H9 (cell line): Measurements from ENCODE around the gene CHORDC1. TPM values are rescaled to one million over a fixed set of nuclear protein-coding genes. Genes with fewer than 3 reads are reported as not detected.

Experiments
- DNase-seq: peaks from one replicate; pipeline ENCODE4 v3.0.0-alpha.2; 2017
- H2AFZ ChIP-seq: one replicate; pipeline ENCODE4 v1.6.1; 2013; ENCODE audit warnings: mild to moderate bottlenecking, low read length, control low read depth, moderate library complexity
- H2AK5ac ChIP-seq: 2 replicates; pipeline ENCODE4 v1.6.1; 2013; ENCODE audit warnings: low read length, control low read depth, mixed read lengths; ENCODE audit not compliant: insufficient read length
- H2BK120ac ChIP-seq: one replicate; pipeline ENCODE4 v1.6.1; 2013; ENCODE audit warnings: low read depth, mild to moderate bottlenecking, low read length, control low read depth, inconsistent platforms; ENCODE audit not compliant: poor library complexity, severe bottlenecking
- H2BK12ac ChIP-seq: 2 replicates; pipeline ENCODE4 v1.6.1; 2013; ENCODE audit warnings: low read length, control low read depth, mixed read lengths, low read depth; ENCODE audit not compliant: insufficient read length
- H2BK15ac ChIP-seq: 2 replicates; pipeline ENCODE4 v1.6.1; 2013; ENCODE audit warnings: low read depth, low read length, control low read depth
- H2BK20ac ChIP-seq: one replicate; pipeline ENCODE4 v1.6.1; 2013; ENCODE audit warnings: low read depth, mild to moderate bottlenecking, low read length, control low read depth, inconsistent platforms; ENCODE audit not compliant: poor library complexity, severe bottlenecking
- H2BK5ac ChIP-seq: 2 replicates; pipeline ENCODE4 v1.6.1; 2013; ENCODE audit warnings: low read length, control low read depth, mixed read lengths; ENCODE audit not compliant: insufficient read length
- H3K14ac ChIP-seq: 2 replicates; pipeline ENCODE4 v1.6.1; 2013; ENCODE audit warnings: low read length, control low read depth; ENCODE audit not compliant: insufficient read depth
- H3K18ac ChIP-seq: 2 replicates; pipeline ENCODE4 v1.6.1; 2013; ENCODE audit warnings: low read depth, mild to moderate bottlenecking, mixed read lengths, low read length, control low read depth; ENCODE audit not compliant: insufficient read length
- H3K23ac ChIP-seq: 2 replicates; pipeline ENCODE4 v1.6.1; 2013; ENCODE audit warnings: low read length, control low read depth, mixed read lengths, low read depth; ENCODE audit not compliant: insufficient read length
- H3K23me2 ChIP-seq: 2 replicates; pipeline ENCODE4 v1.6.1; 2013; ENCODE audit warnings: low read depth, mild to moderate bottlenecking, mixed read lengths, low read length, control low read depth; ENCODE audit not compliant: insufficient read length, poor library complexity, severe bottlenecking
- H3K27ac ChIP-seq: 2 replicates; pipeline ENCODE4 v1.5.1; 2013; ENCODE audit warnings: low read length, control low read depth, mixed read lengths, low read depth; ENCODE audit not compliant: insufficient read length
- H3K27me3 ChIP-seq: 2 replicates; pipeline ENCODE4 v1.6.1; 2013; ENCODE audit warnings: low read length, control low read depth, inconsistent platforms; ENCODE audit not compliant: insufficient read depth
- H3K4ac ChIP-seq: 2 replicates; pipeline ENCODE4 v1.6.1; 2013; ENCODE audit warnings: low read depth, mild to moderate bottlenecking, control low read depth, inconsistent platforms, low read length, moderate library complexity
- H3K4me1 ChIP-seq: 2 replicates; pipeline ENCODE4 v1.6.1; 2013; ENCODE audit warnings: low read length, control low read depth, inconsistent platforms; ENCODE audit not compliant: insufficient read depth
- H3K4me2 ChIP-seq: 2 replicates; pipeline ENCODE4 v1.6.1; 2013; ENCODE audit warnings: low read length, control low read depth, mixed read lengths; ENCODE audit not compliant: insufficient read length, insufficient read depth
- H3K56ac ChIP-seq: 2 replicates; pipeline ENCODE4 v1.6.1; 2013; ENCODE audit warnings: low read depth, mild to moderate bottlenecking, mixed read lengths, low read length, control low read depth; ENCODE audit not compliant: insufficient read length
- H3K79me1 ChIP-seq: 2 replicates; pipeline ENCODE4 v1.6.1; 2013; ENCODE audit warnings: low read depth, mild to moderate bottlenecking, moderate library complexity, low read length, control low read depth, inconsistent platforms; ENCODE audit not compliant: insufficient read depth, poor library complexity, severe bottlenecking
- H3K79me2 ChIP-seq: 2 replicates; pipeline ENCODE4 v1.6.1; 2013; ENCODE audit warnings: low read length, control low read depth, inconsistent platforms; ENCODE audit not compliant: insufficient read depth
- H3K9ac ChIP-seq: 2 replicates; pipeline ENCODE4 v1.6.1; 2013; ENCODE audit warnings: low read length, control low read depth, mixed read lengths; ENCODE audit not compliant: insufficient read length; ENCODE audit errors: extremely low read depth
- H3K9me3 ChIP-seq: one replicate; pipeline ENCODE4 v1.6.1; 2013; ENCODE audit warnings: low read depth, low read length, inconsistent platforms; ENCODE audit not compliant: control insufficient read depth
- H3T11ph ChIP-seq: one replicate; pipeline ENCODE4 v1.6.1; 2013; ENCODE audit warnings: mild to moderate bottlenecking, low read length, control low read depth, inconsistent platforms
- H4K20me1 ChIP-seq: one replicate; pipeline ENCODE4 v1.6.1; 2013; ENCODE audit not compliant: control insufficient read depth, insufficient read length, insufficient read depth
- H4K5ac ChIP-seq: 2 replicates; pipeline ENCODE4 v1.6.1; 2013; ENCODE audit warnings: low read depth, mild to moderate bottlenecking, mixed read lengths, low read length, control low read depth; ENCODE audit not compliant: insufficient read length
- H4K8ac ChIP-seq: replicated peaks from 2 replicates; pipeline ENCODE4 v1.6.1; 2013; ENCODE audit warnings: low read length, control low read depth, mixed read lengths, low read depth; ENCODE audit not compliant: insufficient read length
- H4K91ac ChIP-seq: 2 replicates; pipeline ENCODE4 v1.6.1; 2013; ENCODE audit warnings: low read depth, mild to moderate bottlenecking, moderate library complexity, mixed read lengths, low read length, control low read depth; ENCODE audit not compliant: insufficient read length
- H3K27ac Mint-ChIP-seq, 3 experiments: 2 replicates in 2 of 3; 3 replicates in 1 of 3; pipeline ENCODE4 v1.8.0; 2020 to 2021; ENCODE audit warnings: mixed read lengths in 3 of 3, mild to moderate bottlenecking in 1 of 3, moderate library complexity in 1 of 3
- H3K27me3 Mint-ChIP-seq: 2 replicates; pipeline ENCODE4 v1.8.0; 2021; ENCODE audit warnings: low read depth, mild to moderate bottlenecking, moderate library complexity, mixed read lengths
- H3K36me3 Mint-ChIP-seq, 3 experiments: 2 replicates in 2 of 3; 3 replicates in 1 of 3; pipeline ENCODE4 v1.8.0; 2020 to 2021; ENCODE audit warnings: low read depth in 3 of 3, mixed read lengths in 3 of 3; ENCODE audit not compliant: insufficient read depth in 1 of 3
- H3K4me1 Mint-ChIP-seq, 2 experiments: 2 replicates each; pipeline ENCODE4 v1.8.0; 2020; ENCODE audit warnings: mixed read lengths in 2 of 2
- H3K4me3 Mint-ChIP-seq, 2 experiments: 2 replicates in 1 of 2; 3 replicates in 1 of 2; pipeline ENCODE4 v1.8.0; 2020 to 2021; ENCODE audit warnings: mild to moderate bottlenecking in 2 of 2, mixed read lengths in 2 of 2, moderate library complexity in 1 of 2
- H3K9me3 Mint-ChIP-seq, 2 experiments: 2 replicates in 1 of 2; 3 replicates in 1 of 2; pipeline ENCODE4 v1.8.0; 2020; ENCODE audit warnings: mild to moderate bottlenecking in 2 of 2, mixed read lengths in 2 of 2, moderate library complexity in 1 of 2
- WGBS: extraction: QIAGEN DNeasy Blood & Tissue Kit; methylation state at CpG from one replicate; pipeline ENCODE4 v1.1.7; 2013; ENCODE audit warnings: missing lambda C conversion rate, low lambda C conversion rate, mixed read lengths; ENCODE audit not compliant: insufficient read length; ENCODE audit errors: extremely low coverage; 5-methylcytosine and 5-hydroxymethylcytosine counted together
- total RNA-seq: library from RNA; stranded (reverse); gene quantifications from 2 replicates; pipeline ENCODE4 v1.2.1, GENCODE V29; 2021
- TF ChIP-seq, protein P1 (sequence below): fragments of 200-600 bp; sonication (generic); conservative IDR thresholded peaks from 3 replicates; pipeline ENCODE4 v1.8.0; 2021; ENCODE audit warnings: antibody characterized with exemption, mild to moderate bottlenecking

CHORDC1 gene
- total RNA-seq, 1 experiment from 2014 or later = 77.7 TPM

DNA sequence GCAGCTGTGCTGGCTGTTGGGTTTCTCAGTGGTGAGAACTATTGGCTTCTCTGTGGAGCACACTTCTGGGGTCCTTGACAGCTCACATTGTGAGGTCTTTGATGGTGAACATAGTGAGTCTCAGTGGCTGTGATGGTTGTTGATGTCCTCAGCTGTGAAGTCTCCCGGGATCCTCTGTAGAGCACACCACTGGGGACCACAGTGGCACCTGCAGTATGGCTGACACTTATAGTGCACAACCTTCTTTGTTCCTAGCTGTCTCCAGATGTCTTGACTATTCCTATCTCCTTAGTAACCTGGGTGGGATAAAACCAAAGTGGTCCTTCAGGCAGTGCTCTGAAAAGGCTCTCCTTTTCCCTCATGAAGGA lies 34.3 kb upstream of the CHORDC1 start:
- no peak overlapping the region for H3K4me2 ChIP-seq
- H4K20me1 ChIP-seq = no peaks in the 10 kb centered on the region
- no peak overlapping the region for H4K8ac ChIP-seq
- H3K23me2 ChIP-seq = no peaks in the 10 kb centered on the region
- no peak overlapping the region for H4K5ac ChIP-seq
- H3K9me3 ChIP-seq = no peaks in the 10 kb centered on the region
- no peaks in the 10 kb centered on the region for H3K4me1 ChIP-seq
- H3K79me1 ChIP-seq = no peaks in the 10 kb centered on the region
- H2AK5ac ChIP-seq = no peak overlapping the region
- H3K4ac ChIP-seq = no peak overlapping the region
- no peak overlapping the region for H2BK20ac ChIP-seq
- H2AFZ ChIP-seq = no peak overlapping the region
- H3K79me2 ChIP-seq = no peaks in the 10 kb centered on the region
- no peak overlapping the region for H3K18ac ChIP-seq
- no peak overlapping the region for H3K56ac ChIP-seq
- no peak overlapping the region for H3T11ph ChIP-seq
- no peaks in the 10 kb centered on the region for H3K27me3 ChIP-seq
- H3K14ac ChIP-seq = no peak overlapping the region
- Mint-ChIP-seq H3K4me3 (no peak overlapping the region), H3K27me3 (no peaks in the 10 kb centered on the region), H3K9me3 (peaks cover 0 to 4% of the 10 kb centered on the region in 2 experiments; a peak in 1 of 5 replicates), H3K4me1 (0 out of 4 replicates have a peak, but pooled peaks cover 0 to 4% of the 10 kb centered on the region in 2 experiments), H3K36me3 (no peaks in the 10 kb centered on the region; a peak in 2 of 7 replicates), H3K27ac (peak overlapping the region in 1 of 3 experiments; percentile 72; a peak in 1 of 7 replicates)
- no peak overlapping the region for H3K9ac ChIP-seq
- WGBS = no CpG with 5 or more reads among the region's 1 CpG
- H2BK12ac ChIP-seq = no peak overlapping the region
- TF ChIP-seq, protein P1, sequence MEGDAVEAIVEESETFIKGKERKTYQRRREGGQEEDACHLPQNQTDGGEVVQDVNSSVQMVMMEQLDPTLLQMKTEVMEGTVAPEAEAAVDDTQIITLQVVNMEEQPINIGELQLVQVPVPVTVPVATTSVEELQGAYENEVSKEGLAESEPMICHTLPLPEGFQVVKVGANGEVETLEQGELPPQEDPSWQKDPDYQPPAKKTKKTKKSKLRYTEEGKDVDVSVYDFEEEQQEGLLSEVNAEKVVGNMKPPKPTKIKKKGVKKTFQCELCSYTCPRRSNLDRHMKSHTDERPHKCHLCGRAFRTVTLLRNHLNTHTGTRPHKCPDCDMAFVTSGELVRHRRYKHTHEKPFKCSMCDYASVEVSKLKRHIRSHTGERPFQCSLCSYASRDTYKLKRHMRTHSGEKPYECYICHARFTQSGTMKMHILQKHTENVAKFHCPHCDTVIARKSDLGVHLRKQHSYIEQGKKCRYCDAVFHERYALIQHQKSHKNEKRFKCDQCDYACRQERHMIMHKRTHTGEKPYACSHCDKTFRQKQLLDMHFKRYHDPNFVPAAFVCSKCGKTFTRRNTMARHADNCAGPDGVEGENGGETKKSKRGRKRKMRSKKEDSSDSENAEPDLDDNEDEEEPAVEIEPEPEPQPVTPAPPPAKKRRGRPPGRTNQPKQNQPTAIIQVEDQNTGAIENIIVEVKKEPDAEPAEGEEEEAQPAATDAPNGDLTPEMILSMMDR = no peak
- no peak overlapping the region for H3K27ac ChIP-seq
- H3K23ac ChIP-seq = no peak overlapping the region
- H2BK5ac ChIP-seq = no peak overlapping the region
- H4K91ac ChIP-seq = no peak overlapping the region
- H2BK15ac ChIP-seq = no peak overlapping the region
- no peak overlapping the region for H2BK120ac ChIP-seq
- DNase-seq = no peak
